Liver (tissue), 3 donors: ENCODE measurements around the gene ULK3.

ENCODE experiments used
- CTCF ChIP-seq: fragments of 150-350 bp; IDR thresholded peaks from 2 replicates; pipeline ENCODE4 v1.5.1; 2017; ENCODE audit warnings: improper control_type of control experiment, low read depth, low read length; ENCODE audit not compliant: missing input control
- REST ChIP-seq: IDR thresholded peaks from 2 replicates; pipeline ENCODE4 v1.6.1; 2016; ENCODE audit warnings: antibody characterized with exemption, mild to moderate bottlenecking
- SP1 ChIP-seq: IDR thresholded peaks from 2 replicates; pipeline ENCODE4 v1.6.1; 2018; ENCODE audit warnings: antibody characterized with exemption, mild to moderate bottlenecking
- ZBTB33 ChIP-seq: IDR thresholded peaks from 2 replicates; pipeline ENCODE4 v1.6.1; 2016; ENCODE audit warnings: antibody characterized with exemption
- donor health status: healthy.
- donor health status: healthy.

- TF ChIP-seq REST, result no peak
- no peak for TF ChIP-seq CTCF
- TF ChIP-seq ZBTB33, result no peak
- TF ChIP-seq SP1, result no peak
Observed at GRCh38 chr15:74802862-74803447, 40.0 kb downstream of the ULK3 start.
